Peyer's patch (tissue), 4 donors: Measurements from ENCODE around the gene PDHX.

ENCODE experiments used
- CTCF ChIP-seq, 6 experiments: fragments of 450-650 bp in 4 of 6; fragments of 200-600 bp in 2 of 6; sonication (generic) in 1 of 6; IDR thresholded peaks; one replicate each; pipeline ENCODE4 v1.5.1; 2017 to 2019; ENCODE audit warnings: antibody characterized with exemption in 6 of 6, mild to moderate bottlenecking in 3 of 6, moderate library complexity in 1 of 6
- POLR2A ChIP-seq, 2 donors: fragments of 450-650 bp; IDR thresholded peaks; one replicate each; pipeline ENCODE4 v1.5.1; 2017; ENCODE audit warnings: antibody characterized with exemption in 2 of 2, mild to moderate bottlenecking in 2 of 2, moderate library complexity in 2 of 2

- no peak for TF ChIP-seq POLR2A (IDR thresholded peaks at IDR 0.05)
- TF ChIP-seq CTCF (IDR thresholded peaks at IDR 0.05), result no peak
Observed at GRCh38 chr11:35012467-35013191, 96.2 kb downstream of the PDHX start.
